ENCODE data around the gene VPS8. TPM values are rescaled to one million over a fixed set of nuclear protein-coding genes. Genes with fewer than 3 reads are reported as not detected.

The VPS8 gene
- total and polyA plus RNA-seq, 4 donors: 4.2 to 34.9 (median 22.9) TPM

DNA sequence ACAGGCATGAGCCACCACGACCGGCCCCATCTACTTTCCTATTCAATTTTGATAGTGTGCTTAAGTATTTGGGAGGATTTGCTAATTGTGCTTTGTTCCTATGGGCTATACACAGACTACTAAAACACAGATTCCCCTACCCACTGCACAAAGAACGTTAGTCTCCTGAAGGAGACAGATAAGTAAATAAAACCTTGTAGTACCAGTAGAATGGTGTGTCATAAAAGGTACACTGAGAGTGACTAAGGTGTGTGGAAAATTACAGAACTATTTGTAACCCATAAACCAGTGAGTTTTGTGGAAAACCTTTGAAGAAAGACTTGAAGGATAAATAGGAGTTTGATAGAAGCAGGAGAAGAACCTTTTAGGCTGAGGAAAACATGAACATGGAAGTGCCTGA, 158.2 kb downstream of the VPS8 start (continued):
- TF ChIP-seq, protein P1, sequence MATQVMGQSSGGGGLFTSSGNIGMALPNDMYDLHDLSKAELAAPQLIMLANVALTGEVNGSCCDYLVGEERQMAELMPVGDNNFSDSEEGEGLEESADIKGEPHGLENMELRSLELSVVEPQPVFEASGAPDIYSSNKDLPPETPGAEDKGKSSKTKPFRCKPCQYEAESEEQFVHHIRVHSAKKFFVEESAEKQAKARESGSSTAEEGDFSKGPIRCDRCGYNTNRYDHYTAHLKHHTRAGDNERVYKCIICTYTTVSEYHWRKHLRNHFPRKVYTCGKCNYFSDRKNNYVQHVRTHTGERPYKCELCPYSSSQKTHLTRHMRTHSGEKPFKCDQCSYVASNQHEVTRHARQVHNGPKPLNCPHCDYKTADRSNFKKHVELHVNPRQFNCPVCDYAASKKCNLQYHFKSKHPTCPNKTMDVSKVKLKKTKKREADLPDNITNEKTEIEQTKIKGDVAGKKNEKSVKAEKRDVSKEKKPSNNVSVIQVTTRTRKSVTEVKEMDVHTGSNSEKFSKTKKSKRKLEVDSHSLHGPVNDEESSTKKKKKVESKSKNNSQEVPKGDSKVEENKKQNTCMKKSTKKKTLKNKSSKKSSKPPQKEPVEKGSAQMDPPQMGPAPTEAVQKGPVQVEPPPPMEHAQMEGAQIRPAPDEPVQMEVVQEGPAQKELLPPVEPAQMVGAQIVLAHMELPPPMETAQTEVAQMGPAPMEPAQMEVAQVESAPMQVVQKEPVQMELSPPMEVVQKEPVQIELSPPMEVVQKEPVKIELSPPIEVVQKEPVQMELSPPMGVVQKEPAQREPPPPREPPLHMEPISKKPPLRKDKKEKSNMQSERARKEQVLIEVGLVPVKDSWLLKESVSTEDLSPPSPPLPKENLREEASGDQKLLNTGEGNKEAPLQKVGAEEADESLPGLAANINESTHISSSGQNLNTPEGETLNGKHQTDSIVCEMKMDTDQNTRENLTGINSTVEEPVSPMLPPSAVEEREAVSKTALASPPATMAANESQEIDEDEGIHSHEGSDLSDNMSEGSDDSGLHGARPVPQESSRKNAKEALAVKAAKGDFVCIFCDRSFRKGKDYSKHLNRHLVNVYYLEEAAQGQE (IDR thresholded peaks at IDR 0.05): no peak

DNA sequence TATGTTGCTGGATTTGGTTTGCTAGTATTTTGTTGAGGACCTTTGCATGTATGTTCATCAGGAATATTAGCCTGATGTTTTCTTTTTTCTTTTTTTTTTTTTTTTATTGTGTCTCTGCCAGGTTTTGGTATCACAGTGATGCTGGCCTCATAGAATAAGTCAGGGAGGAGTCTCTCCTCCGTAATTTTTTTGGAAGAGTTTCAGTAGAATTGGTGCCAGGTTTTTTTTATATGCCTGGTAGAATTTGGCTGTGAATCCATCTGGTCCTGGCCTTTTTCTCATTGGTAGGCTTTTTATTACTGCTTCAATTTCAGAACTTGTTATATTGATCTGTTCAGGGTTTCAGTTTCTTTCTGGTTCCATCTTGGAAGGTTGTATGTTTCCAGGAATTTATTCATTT, 165.8 kb downstream of the VPS8 start:
- WGBS: 9% methylated on average over 1 of the region's 1 CpG
- Histone ChIP-seq H3K27me3 (ENCODE audit: control insufficient read depth in 4 of 4, insufficient read depth in 4 of 4, low read length in 3 of 4) (no peaks in the 10 kb centered on the region), H3K36me3 (ENCODE audit: control insufficient read depth in 4 of 4, insufficient read depth in 3 of 4, low read depth in 1 of 4, low read length in 3 of 4) (peaks cover 0 to 5% (median 3%) of the 10 kb centered on the region in 4 donors), H3K27ac (ENCODE audit: low read depth in 1 of 2, low read length in 2 of 2) (no peak overlapping the region), H3K9me3 (ENCODE audit: control insufficient read depth in 4 of 4, low read length in 3 of 4) (no peaks in the 10 kb centered on the region), H3K9ac (ENCODE audit: low read depth in 1 of 2, low read length in 2 of 2) (no peak overlapping the region), H3K4me1 (ENCODE audit: control insufficient read depth in 4 of 4, insufficient read depth in 4 of 4, low read length in 3 of 4) (peaks cover 0 to 7% (median 0%) of the 10 kb centered on the region in 4 donors), H3K4me3 (ENCODE audit: low read depth in 1 of 3, low read length in 3 of 3) (no peak overlapping the region)
- no peak for DNase-seq (ENCODE audit: low spot score)
- TF ChIP-seq FOXA1 (IDR thresholded peaks at IDR 0.05) (no peak), EGR1 (IDR thresholded peaks at IDR 0.05; ENCODE audit: low read depth in 2 of 2) (no peak), NR2F2 (IDR thresholded peaks at IDR 0.05) (no peak), RAD21 (IDR thresholded peaks at IDR 0.05) (no peak), HNF4A (conservative IDR thresholded peaks at IDR 0.05) (no peak), JUND (IDR thresholded peaks at IDR 0.05) (no peak), RXRA (IDR thresholded peaks at IDR 0.05) (no peak), SP1 (IDR thresholded peaks at IDR 0.05) (no peak), FOXA2 (IDR thresholded peaks at IDR 0.05) (no peak), HNF4G (IDR thresholded peaks at IDR 0.05) (no peak)
- TF ChIP-seq, protein P2, sequence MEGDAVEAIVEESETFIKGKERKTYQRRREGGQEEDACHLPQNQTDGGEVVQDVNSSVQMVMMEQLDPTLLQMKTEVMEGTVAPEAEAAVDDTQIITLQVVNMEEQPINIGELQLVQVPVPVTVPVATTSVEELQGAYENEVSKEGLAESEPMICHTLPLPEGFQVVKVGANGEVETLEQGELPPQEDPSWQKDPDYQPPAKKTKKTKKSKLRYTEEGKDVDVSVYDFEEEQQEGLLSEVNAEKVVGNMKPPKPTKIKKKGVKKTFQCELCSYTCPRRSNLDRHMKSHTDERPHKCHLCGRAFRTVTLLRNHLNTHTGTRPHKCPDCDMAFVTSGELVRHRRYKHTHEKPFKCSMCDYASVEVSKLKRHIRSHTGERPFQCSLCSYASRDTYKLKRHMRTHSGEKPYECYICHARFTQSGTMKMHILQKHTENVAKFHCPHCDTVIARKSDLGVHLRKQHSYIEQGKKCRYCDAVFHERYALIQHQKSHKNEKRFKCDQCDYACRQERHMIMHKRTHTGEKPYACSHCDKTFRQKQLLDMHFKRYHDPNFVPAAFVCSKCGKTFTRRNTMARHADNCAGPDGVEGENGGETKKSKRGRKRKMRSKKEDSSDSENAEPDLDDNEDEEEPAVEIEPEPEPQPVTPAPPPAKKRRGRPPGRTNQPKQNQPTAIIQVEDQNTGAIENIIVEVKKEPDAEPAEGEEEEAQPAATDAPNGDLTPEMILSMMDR (IDR thresholded peaks at IDR 0.05; ENCODE audit: low read depth, low read length, missing input control): no peak
- TF ChIP-seq, protein P3, sequence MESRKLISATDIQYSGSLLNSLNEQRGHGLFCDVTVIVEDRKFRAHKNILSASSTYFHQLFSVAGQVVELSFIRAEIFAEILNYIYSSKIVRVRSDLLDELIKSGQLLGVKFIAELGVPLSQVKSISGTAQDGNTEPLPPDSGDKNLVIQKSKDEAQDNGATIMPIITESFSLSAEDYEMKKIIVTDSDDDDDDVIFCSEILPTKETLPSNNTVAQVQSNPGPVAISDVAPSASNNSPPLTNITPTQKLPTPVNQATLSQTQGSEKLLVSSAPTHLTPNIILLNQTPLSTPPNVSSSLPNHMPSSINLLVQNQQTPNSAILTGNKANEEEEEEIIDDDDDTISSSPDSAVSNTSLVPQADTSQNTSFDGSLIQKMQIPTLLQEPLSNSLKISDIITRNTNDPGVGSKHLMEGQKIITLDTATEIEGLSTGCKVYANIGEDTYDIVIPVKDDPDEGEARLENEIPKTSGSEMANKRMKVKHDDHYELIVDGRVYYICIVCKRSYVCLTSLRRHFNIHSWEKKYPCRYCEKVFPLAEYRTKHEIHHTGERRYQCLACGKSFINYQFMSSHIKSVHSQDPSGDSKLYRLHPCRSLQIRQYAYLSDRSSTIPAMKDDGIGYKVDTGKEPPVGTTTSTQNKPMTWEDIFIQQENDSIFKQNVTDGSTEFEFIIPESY (IDR thresholded peaks at IDR 0.05): no peak
- TF ChIP-seq, protein P4, sequence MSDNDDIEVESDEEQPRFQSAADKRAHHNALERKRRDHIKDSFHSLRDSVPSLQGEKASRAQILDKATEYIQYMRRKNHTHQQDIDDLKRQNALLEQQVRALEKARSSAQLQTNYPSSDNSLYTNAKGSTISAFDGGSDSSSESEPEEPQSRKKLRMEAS (IDR thresholded peaks at IDR 0.05): no peak
- TF ChIP-seq, protein P5, sequence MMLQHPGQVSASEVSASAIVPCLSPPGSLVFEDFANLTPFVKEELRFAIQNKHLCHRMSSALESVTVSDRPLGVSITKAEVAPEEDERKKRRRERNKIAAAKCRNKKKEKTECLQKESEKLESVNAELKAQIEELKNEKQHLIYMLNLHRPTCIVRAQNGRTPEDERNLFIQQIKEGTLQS (IDR thresholded peaks at IDR 0.05): no peak

Data from liver (tissue), 9 donors.